Measurements from ENCODE around the gene LRRC37A.
"Not testable (repeated sequence)": the region's sequence is repeated elsewhere in the genome, so short reads cannot be mapped to it uniquely, and the experiment has no call there.

The LRRC37A gene

DNA sequence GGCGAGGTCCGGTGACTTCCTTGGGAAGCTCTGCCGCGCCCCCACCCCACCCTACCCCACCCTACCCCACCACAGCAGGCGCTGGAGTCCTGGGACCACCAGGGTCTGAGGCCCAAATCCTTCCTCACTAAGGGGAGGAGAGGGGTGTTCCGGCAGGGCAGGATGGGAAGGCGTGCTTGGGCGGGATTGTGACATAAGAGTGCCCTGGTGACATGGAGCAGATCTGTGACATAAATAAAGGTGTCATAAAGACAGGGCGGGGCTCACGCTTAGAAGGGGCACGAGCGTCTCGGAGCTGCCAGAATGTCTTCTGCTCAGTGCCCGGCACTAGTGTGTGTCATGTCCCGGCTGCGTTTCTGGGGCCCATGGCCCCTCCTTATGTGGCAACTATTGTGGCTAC is at the start of gene LRRC37A:
Gene LRRC37A (plus strand): TSS at position 301 of the 400 bp plus-strand sequence. CDS start 3 bp downstream, at position 304.
- in situ Hi-C loops (cut with HindIII; ENCODE audit: low sequenced_read_pairs) = not testable (repeated sequence)

- in situ Hi-C loops (cut with HindIII; ENCODE audit: low sequenced_read_pairs) = not testable (repeated sequence)
Observed at GRCh38 chr17:46249153-46249552, 45.8 kb upstream of the LRRC37A start.

GRCh38 chr17:46252804-46253203 is 42.1 kb upstream of the LRRC37A start:
- in situ Hi-C loops (cut with HindIII; ENCODE audit: low sequenced_read_pairs) = not testable (repeated sequence)

GRCh38 chr17:46253722-46254121 is 41.2 kb upstream of the LRRC37A start:
- in situ Hi-C loops (cut with HindIII; ENCODE audit: low sequenced_read_pairs) = not testable (repeated sequence)

- in situ Hi-C loops (cut with HindIII; ENCODE audit: low sequenced_read_pairs) = not testable (repeated sequence)
Observed at GRCh38 chr17:46254215-46254614, 40.7 kb upstream of the LRRC37A start.

- in situ Hi-C loops (cut with HindIII; ENCODE audit: low sequenced_read_pairs) = not testable (repeated sequence)
Observed at GRCh38 chr17:46256369-46256768, 38.6 kb upstream of the LRRC37A start.

- in situ Hi-C loops (cut with HindIII; ENCODE audit: low sequenced_read_pairs) = not testable (repeated sequence)
Observed at GRCh38 chr17:46259845-46260661, 34.9 kb upstream of the LRRC37A start.

DNA sequence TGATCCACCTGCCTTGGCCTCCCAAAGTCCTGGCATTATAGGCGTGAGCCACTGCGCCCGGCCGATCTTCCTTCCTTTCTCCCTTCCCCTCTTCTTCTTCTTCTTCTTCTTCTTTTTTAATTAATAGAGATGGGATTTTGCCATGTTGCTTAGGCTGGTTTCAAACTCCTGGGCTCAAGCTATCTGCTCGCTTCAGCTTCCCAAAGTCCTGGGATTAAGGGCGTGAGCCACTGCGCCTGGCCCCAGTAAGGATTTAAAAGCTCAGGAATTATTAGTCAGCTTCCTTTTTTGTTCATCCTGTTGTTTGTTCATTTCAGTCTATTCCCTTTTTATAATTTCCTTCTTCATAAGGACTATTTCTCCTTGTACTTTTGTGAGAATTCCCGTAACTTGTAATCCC is 32.7 kb upstream of the LRRC37A start:
- in situ Hi-C loops (cut with HindIII; ENCODE audit: low sequenced_read_pairs) = no loop called here

GRCh38 chr17:46264456-46265198 is 30.3 kb upstream of the LRRC37A start:
- in situ Hi-C loops (cut with HindIII; ENCODE audit: low sequenced_read_pairs) = no loop called here

- in situ Hi-C loops (cut with HindIII; ENCODE audit: low sequenced_read_pairs) = not testable (repeated sequence)
Observed at GRCh38 chr17:46266063-46266655, 28.8 kb upstream of the LRRC37A start.

DNA sequence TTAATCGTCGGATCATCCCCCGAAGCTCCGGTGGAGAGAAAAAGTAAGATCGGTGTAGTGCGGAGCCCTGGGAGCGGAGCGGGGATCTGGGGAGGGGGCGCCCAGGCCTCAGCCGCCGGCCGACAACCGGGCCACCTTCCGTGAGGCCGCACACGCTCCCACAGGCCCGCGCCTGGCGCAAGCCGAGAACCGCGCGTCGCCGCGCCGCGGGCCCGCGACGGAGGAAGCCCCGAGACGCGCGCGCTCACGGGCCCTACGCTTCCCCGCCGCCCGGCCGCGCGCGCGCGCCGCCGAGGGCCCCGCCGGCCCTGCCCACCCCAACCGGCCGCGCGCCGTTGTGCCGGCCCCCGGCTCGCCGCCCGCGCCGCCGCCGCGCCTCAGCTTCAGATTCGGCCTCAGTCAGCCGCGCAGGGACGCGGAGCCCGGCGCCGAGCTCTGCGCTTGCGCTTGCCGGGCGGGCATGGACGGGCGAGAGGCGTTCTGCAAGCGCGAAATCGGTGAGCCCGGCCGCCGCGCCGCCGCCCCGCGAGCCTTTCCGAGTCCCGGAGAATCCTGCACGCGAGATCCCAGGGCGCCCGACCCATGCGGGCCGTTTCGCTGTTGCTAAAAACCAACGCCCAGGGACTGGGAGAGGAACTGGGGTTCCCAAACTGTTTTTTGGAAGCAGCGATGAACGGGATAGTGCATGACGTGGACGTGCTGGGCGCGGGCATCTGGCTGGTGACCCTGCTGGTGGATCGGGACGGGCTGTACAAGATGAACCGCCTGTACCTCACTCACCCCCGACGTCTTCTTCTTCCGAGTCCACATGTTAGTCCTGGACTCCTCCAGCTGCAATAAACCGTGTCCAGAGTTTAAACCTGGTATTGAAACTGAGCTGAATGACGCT is 28.0 kb upstream of the LRRC37A start:
- in situ Hi-C loops (cut with HindIII; ENCODE audit: low sequenced_read_pairs) = no loop called here

DNA sequence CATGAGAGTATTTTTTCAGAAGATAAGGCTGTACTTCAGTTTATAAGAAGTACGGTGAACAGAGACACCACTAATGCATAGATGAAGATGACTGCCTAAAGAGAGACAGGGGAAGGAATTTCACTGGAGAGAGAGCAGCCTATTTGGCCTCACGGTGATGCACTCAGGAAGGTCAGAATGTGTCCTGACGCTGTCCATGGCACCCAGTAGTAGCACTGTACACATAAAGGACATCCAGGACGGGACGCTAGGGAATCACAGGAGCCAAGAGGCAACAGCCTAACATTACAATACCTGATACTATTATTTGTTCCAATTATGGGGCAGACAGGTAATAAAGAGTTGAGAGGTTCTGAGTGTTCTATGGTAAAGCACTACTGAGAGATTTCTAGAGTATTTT is 24.9 kb upstream of the LRRC37A start:
- in situ Hi-C loops (cut with HindIII; ENCODE audit: low sequenced_read_pairs) = no loop called here

GRCh38 chr17:46273541-46274236 is 21.2 kb upstream of the LRRC37A start:
- in situ Hi-C loops (cut with HindIII; ENCODE audit: low sequenced_read_pairs) = no loop called here

GRCh38 chr17:46274238-46274637 is 20.7 kb upstream of the LRRC37A start:
- in situ Hi-C loops (cut with HindIII; ENCODE audit: low sequenced_read_pairs) = no loop called here

GRCh38 chr17:46276728-46277479 is 18.0 kb upstream of the LRRC37A start:
- in situ Hi-C loops (cut with HindIII; ENCODE audit: low sequenced_read_pairs) = not testable (repeated sequence)

- in situ Hi-C loops (cut with HindIII; ENCODE audit: low sequenced_read_pairs) = not testable (repeated sequence)
Observed at GRCh38 chr17:46281336-46281735, 13.6 kb upstream of the LRRC37A start.

DNA sequence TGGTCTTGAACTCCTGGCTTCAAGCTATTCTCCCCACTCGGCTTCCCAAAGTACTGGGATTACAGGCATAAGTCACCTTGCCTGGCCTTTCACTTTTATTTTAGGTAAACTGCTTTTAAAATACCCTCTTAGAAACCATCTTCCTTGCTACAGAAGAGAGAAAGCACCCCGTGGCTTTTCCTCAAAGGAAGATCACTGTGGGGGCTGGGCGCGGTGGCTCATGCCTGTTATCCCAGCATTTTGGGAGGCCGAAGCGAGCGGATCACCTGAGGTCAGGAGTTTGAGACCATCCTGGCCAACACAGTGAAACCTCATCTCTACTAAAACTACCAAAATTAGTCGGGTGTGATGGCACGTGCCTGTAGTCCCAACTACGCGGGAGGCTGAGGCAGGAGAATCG is 12.3 kb upstream of the LRRC37A start:
- in situ Hi-C loops (cut with HindIII; ENCODE audit: low sequenced_read_pairs) = not testable (repeated sequence)

- in situ Hi-C loops (cut with HindIII; ENCODE audit: low sequenced_read_pairs) = not testable (repeated sequence)
Observed at GRCh38 chr17:46284467-46284866, 10.5 kb upstream of the LRRC37A start.

DNA sequence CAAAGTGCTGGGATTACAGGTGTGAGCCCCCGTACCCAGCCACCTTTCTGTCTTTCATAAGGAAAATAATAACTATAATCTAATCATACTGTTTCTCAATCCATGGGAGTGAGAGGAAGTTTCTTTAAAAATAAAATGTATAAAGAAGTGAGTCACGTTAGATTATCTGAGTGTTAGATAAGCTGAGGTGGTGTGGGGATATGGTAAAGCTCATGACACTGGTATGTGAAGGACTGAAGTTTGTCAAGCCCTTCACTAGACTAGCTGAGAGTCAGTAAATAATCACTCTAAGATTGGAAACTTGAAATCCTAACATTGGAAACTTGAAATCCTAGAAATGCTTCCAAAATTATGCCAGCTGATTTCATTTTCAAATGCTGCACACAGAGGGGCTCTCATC is 9.4 kb upstream of the LRRC37A start:
- in situ Hi-C loops (cut with HindIII; ENCODE audit: low sequenced_read_pairs) = not testable (repeated sequence)

Data from DLD1 (cell line).